ENCODE data around the gene ATP2C2.

The ATP2C2 gene

GRCh38 chr16:84322749-84323148, 45.6 kb upstream of the ATP2C2 start:
- H3K27ac ChIP-seq (ENCODE audit: extremely low read depth, low read depth, low read length): no peak overlapping the region
- TF ChIP-seq, protein P1, sequence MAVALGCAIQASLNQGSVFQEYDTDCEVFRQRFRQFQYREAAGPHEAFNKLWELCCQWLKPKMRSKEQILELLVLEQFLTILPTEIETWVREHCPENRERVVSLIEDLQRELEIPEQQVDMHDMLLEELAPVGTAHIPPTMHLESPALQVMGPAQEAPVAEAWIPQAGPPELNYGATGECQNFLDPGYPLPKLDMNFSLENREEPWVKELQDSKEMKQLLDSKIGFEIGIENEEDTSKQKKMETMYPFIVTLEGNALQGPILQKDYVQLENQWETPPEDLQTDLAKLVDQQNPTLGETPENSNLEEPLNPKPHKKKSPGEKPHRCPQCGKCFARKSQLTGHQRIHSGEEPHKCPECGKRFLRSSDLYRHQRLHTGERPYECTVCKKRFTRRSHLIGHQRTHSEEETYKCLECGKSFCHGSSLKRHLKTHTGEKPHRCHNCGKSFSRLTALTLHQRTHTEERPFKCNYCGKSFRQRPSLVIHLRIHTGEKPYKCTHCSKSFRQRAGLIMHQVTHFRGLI (tag by site-specific recombination; IDR thresholded peaks at IDR 0.05): no peak
- TF ChIP-seq ZNF747 (tag by site-specific recombination; IDR thresholded peaks at IDR 0.05) (no peak), SETDB1 (IDR thresholded peaks at IDR 0.05; ENCODE audit: insufficient read length, low read length) (no peak)
- no peaks in the 10 kb centered on the region for H3K4me1 ChIP-seq (ENCODE audit: control insufficient read depth, insufficient read depth, low read length)
- CTCF ChIA-PET: no interaction called here
- no peak overlapping the region for H3K4me3 ChIP-seq (ENCODE audit: low read depth, low read length)
- H3K36me3 ChIP-seq (ENCODE audit: control insufficient read depth in 2 of 2, insufficient read depth in 1 of 2, low read length in 2 of 2): no peaks in the 10 kb centered on the region
- H3K9me3 ChIP-seq (ENCODE audit: control insufficient read depth, insufficient read depth, low read depth, low read length): no peaks in the 10 kb centered on the region
- POLR2A ChIA-PET: no interaction called here

- H3K9me3 ChIP-seq (ENCODE audit: control insufficient read depth, insufficient read depth, low read depth, low read length): no peaks in the 10 kb centered on the region
- ChIA-PET CTCF (no interaction called here), POLR2A (no interaction called here)
- TF ChIP-seq, protein P2, sequence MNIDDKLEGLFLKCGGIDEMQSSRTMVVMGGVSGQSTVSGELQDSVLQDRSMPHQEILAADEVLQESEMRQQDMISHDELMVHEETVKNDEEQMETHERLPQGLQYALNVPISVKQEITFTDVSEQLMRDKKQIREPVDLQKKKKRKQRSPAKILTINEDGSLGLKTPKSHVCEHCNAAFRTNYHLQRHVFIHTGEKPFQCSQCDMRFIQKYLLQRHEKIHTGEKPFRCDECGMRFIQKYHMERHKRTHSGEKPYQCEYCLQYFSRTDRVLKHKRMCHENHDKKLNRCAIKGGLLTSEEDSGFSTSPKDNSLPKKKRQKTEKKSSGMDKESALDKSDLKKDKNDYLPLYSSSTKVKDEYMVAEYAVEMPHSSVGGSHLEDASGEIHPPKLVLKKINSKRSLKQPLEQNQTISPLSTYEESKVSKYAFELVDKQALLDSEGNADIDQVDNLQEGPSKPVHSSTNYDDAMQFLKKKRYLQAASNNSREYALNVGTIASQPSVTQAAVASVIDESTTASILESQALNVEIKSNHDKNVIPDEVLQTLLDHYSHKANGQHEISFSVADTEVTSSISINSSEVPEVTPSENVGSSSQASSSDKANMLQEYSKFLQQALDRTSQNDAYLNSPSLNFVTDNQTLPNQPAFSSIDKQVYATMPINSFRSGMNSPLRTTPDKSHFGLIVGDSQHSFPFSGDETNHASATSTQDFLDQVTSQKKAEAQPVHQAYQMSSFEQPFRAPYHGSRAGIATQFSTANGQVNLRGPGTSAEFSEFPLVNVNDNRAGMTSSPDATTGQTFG (tag by site-specific recombination; IDR thresholded peaks at IDR 0.05; ENCODE audit: borderline replicate concordance): no peak
- no peak for TF ChIP-seq KLF10 (tag by site-specific recombination; IDR thresholded peaks at IDR 0.05)
- no peak for TF ChIP-seq ZNF664 (tag by site-specific recombination; IDR thresholded peaks at IDR 0.05)
- no peak for TF ChIP-seq ZNF214 (tag by site-specific recombination; IDR thresholded peaks at IDR 0.05; ENCODE audit: borderline replicate concordance)
- TF ChIP-seq ZBTB7A (tag by site-specific recombination; IDR thresholded peaks at IDR 0.05; ENCODE audit: low read depth): no peak
- no peak for TF ChIP-seq ZNF501 (tag by site-specific recombination; IDR thresholded peaks at IDR 0.05)
- TF ChIP-seq, protein P3, sequence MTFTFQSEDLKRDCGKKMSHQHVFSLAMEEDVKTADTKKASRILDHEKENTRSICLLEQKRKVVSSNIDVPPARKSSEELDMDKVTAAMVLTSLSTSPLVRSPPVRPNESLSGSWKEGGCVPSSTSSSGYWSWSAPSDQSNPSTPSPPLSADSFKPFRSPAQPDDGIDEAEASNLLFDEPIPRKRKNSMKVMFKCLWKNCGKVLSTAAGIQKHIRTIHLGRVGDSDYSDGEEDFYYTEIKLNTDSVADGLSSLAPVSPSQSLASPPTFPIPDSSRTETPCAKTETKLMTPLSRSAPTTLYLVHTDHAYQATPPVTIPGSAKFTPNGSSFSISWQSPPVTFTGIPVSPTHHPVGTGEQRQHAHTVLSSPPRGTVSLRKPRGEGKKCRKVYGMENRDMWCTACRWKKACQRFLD (tag by site-specific recombination; IDR thresholded peaks at IDR 0.05): no peak
- TF ChIP-seq ZSCAN4 (tag by site-specific recombination; IDR thresholded peaks at IDR 0.05): no peak
- no peak for TF ChIP-seq ZNF548 (tag by site-specific recombination; IDR thresholded peaks at IDR 0.05)
- TF ChIP-seq SETDB1 (IDR thresholded peaks at IDR 0.05; ENCODE audit: insufficient read length, low read length): no peak
- no peak for TF ChIP-seq ZNF10 (tag by site-specific recombination; IDR thresholded peaks at IDR 0.05)
- no peak for TF ChIP-seq ZBTB10 (tag by site-specific recombination; IDR thresholded peaks at IDR 0.05)
- TF ChIP-seq, protein P4, sequence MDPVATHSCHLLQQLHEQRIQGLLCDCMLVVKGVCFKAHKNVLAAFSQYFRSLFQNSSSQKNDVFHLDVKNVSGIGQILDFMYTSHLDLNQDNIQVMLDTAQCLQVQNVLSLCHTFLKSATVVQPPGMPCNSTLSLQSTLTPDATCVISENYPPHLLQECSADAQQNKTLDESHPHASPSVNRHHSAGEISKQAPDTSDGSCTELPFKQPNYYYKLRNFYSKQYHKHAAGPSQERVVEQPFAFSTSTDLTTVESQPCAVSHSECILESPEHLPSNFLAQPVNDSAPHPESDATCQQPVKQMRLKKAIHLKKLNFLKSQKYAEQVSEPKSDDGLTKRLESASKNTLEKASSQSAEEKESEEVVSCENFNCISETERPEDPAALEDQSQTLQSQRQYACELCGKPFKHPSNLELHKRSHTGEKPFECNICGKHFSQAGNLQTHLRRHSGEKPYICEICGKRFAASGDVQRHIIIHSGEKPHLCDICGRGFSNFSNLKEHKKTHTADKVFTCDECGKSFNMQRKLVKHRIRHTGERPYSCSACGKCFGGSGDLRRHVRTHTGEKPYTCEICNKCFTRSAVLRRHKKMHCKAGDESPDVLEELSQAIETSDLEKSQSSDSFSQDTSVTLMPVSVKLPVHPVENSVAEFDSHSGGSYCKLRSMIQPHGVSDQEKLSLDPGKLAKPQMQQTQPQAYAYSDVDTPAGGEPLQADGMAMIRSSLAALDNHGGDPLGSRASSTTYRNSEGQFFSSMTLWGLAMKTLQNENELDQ (tag by site-specific recombination; IDR thresholded peaks at IDR 0.05; ENCODE audit: low read depth): no peak
- no peak for TF ChIP-seq ZNF610 (tag by site-specific recombination; IDR thresholded peaks at IDR 0.05; ENCODE audit: borderline replicate concordance)
- TF ChIP-seq, protein P5, sequence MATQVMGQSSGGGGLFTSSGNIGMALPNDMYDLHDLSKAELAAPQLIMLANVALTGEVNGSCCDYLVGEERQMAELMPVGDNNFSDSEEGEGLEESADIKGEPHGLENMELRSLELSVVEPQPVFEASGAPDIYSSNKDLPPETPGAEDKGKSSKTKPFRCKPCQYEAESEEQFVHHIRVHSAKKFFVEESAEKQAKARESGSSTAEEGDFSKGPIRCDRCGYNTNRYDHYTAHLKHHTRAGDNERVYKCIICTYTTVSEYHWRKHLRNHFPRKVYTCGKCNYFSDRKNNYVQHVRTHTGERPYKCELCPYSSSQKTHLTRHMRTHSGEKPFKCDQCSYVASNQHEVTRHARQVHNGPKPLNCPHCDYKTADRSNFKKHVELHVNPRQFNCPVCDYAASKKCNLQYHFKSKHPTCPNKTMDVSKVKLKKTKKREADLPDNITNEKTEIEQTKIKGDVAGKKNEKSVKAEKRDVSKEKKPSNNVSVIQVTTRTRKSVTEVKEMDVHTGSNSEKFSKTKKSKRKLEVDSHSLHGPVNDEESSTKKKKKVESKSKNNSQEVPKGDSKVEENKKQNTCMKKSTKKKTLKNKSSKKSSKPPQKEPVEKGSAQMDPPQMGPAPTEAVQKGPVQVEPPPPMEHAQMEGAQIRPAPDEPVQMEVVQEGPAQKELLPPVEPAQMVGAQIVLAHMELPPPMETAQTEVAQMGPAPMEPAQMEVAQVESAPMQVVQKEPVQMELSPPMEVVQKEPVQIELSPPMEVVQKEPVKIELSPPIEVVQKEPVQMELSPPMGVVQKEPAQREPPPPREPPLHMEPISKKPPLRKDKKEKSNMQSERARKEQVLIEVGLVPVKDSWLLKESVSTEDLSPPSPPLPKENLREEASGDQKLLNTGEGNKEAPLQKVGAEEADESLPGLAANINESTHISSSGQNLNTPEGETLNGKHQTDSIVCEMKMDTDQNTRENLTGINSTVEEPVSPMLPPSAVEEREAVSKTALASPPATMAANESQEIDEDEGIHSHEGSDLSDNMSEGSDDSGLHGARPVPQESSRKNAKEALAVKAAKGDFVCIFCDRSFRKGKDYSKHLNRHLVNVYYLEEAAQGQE (tag by site-specific recombination; IDR thresholded peaks at IDR 0.05): no peak
- TF ChIP-seq, protein P6, sequence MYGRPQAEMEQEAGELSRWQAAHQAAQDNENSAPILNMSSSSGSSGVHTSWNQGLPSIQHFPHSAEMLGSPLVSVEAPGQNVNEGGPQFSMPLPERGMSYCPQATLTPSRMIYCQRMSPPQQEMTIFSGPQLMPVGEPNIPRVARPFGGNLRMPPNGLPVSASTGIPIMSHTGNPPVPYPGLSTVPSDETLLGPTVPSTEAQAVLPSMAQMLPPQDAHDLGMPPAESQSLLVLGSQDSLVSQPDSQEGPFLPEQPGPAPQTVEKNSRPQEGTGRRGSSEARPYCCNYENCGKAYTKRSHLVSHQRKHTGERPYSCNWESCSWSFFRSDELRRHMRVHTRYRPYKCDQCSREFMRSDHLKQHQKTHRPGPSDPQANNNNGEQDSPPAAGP (tag by site-specific recombination; IDR thresholded peaks at IDR 0.05): no peak
Measured at GRCh38 chr16:84323606-84324005, 44.7 kb upstream of the ATP2C2 start.

More at GRCh38 chr16:84323606-84324005, 44.7 kb upstream of the ATP2C2 start:
- H3K4me3 ChIP-seq (ENCODE audit: low read depth, low read length): no peak overlapping the region
- H3K4me1 ChIP-seq (ENCODE audit: control insufficient read depth, insufficient read depth, low read length): no peaks in the 10 kb centered on the region
- no peaks in the 10 kb centered on the region for H3K36me3 ChIP-seq (ENCODE audit: control insufficient read depth in 2 of 2, insufficient read depth in 1 of 2, low read length in 2 of 2)
- H3K27ac ChIP-seq (ENCODE audit: extremely low read depth, low read depth, low read length): no peak overlapping the region

Measured in HEK293 (cell line).